GM12801 (cell line): ENCODE data around the gene MYPOP.

Source experiments
- CTCF ChIP-seq: IDR thresholded peaks from one replicate; pipeline ENCODE4 v1.5.1; 2011; ENCODE audit warnings: control low read depth; ENCODE audit not compliant: insufficient read length; ENCODE audit errors: extremely low read depth

MYPOP gene

GRCh38 chr19:45852983-45853382 is 49.4 kb downstream of the MYPOP start:
- no peak for TF ChIP-seq CTCF

GRCh38 chr19:45852145-45852750 is 50.2 kb downstream of the MYPOP start:
- TF ChIP-seq CTCF, result no peak

GRCh38 chr19:45848922-45849321 is 53.5 kb downstream of the MYPOP start:
- TF ChIP-seq CTCF, result no peak

GRCh38 chr19:45847663-45848062 is 54.8 kb downstream of the MYPOP start:
- TF ChIP-seq CTCF, result no peak

GRCh38 chr19:45842198-45842597 is 60.2 kb downstream of the MYPOP start:
- no peak for TF ChIP-seq CTCF
